Measurements from ENCODE around the gene DEPDC1B.

Gene DEPDC1B

GRCh38 chr5:60687927-60688720 is 11.8 kb downstream of the DEPDC1B start:
- TF ChIP-seq GLIS3 (CRISPR knock-in tag; IDR thresholded peaks at IDR 0.05) (no peak), PPARA (CRISPR knock-in tag; IDR thresholded peaks at IDR 0.05; ENCODE audit: borderline replicate concordance) (no peak), ZFP3 (CRISPR knock-in tag; IDR thresholded peaks at IDR 0.05) (0 out of 2 replicates have a peak, but pooled peaks have one; percentile 29), TCF4 (CRISPR knock-in tag; IDR thresholded peaks at IDR 0.05; ENCODE audit: borderline replicate concordance) (no peak), BACH2 (CRISPR knock-in tag; IDR thresholded peaks at IDR 0.05; ENCODE audit: borderline replicate concordance) (no peak), CREB5 (CRISPR knock-in tag; IDR thresholded peaks at IDR 0.05; ENCODE audit: low read depth) (no peak), ZNF70 (CRISPR knock-in tag; IDR thresholded peaks at IDR 0.05) (no peak), RARB (CRISPR knock-in tag; IDR thresholded peaks at IDR 0.05) (no peak), SNAI2 (CRISPR knock-in tag; IDR thresholded peaks at IDR 0.05) (no peak), ZNF8 (CRISPR knock-in tag; IDR thresholded peaks at IDR 0.05) (no peak), ESRRG (CRISPR knock-in tag; IDR thresholded peaks at IDR 0.05) (no peak), ISL1 (CRISPR knock-in tag; IDR thresholded peaks at IDR 0.05) (0 out of 2 replicates have a peak, but pooled peaks have one; percentile 22), CSDC2 (CRISPR knock-in tag; IDR thresholded peaks at IDR 0.05) (no peak)
- ATAC-seq: peak; percentile 100

GRCh38 chr5:60686157-60686556 is 13.8 kb downstream of the DEPDC1B start:
- no peak for ATAC-seq
- TF ChIP-seq ZNF70 (CRISPR knock-in tag; IDR thresholded peaks at IDR 0.05): no peak
- no peak for TF ChIP-seq TCF4 (CRISPR knock-in tag; IDR thresholded peaks at IDR 0.05; ENCODE audit: borderline replicate concordance)
- TF ChIP-seq TSHZ2 (CRISPR knock-in tag; IDR thresholded peaks at IDR 0.05): no peak
- TF ChIP-seq OSR1 (CRISPR knock-in tag; IDR thresholded peaks at IDR 0.05): no peak
- TF ChIP-seq PATZ1 (CRISPR knock-in tag; IDR thresholded peaks at IDR 0.05; ENCODE audit: borderline replicate concordance): no peak
- TF ChIP-seq BACH2 (CRISPR knock-in tag; IDR thresholded peaks at IDR 0.05; ENCODE audit: borderline replicate concordance): no peak
- TF ChIP-seq ARNTL (CRISPR knock-in tag; IDR thresholded peaks at IDR 0.05; ENCODE audit: borderline replicate concordance, low read depth): no peak
- TF ChIP-seq TOX (CRISPR knock-in tag; IDR thresholded peaks at IDR 0.05; ENCODE audit: borderline replicate concordance): no peak
- no peak for TF ChIP-seq POU6F1 (CRISPR knock-in tag; IDR thresholded peaks at IDR 0.05; ENCODE audit: borderline replicate concordance, low read depth)
- TF ChIP-seq ZNF565 (CRISPR knock-in tag; conservative IDR thresholded peaks at IDR 0.05; ENCODE audit: low read depth): no peak

- TF ChIP-seq ISL1 (CRISPR knock-in tag; IDR thresholded peaks at IDR 0.05) (no peak), PPARA (CRISPR knock-in tag; IDR thresholded peaks at IDR 0.05; ENCODE audit: borderline replicate concordance) (no peak), ZC3H10 (CRISPR knock-in tag; IDR thresholded peaks at IDR 0.05) (no peak), ZNF70 (CRISPR knock-in tag; IDR thresholded peaks at IDR 0.05) (no peak), TCF4 (CRISPR knock-in tag; IDR thresholded peaks at IDR 0.05; ENCODE audit: borderline replicate concordance) (no peak), GLIS3 (CRISPR knock-in tag; IDR thresholded peaks at IDR 0.05) (no peak), ZFP3 (CRISPR knock-in tag; IDR thresholded peaks at IDR 0.05) (no peak), POU6F1 (CRISPR knock-in tag; IDR thresholded peaks at IDR 0.05; ENCODE audit: borderline replicate concordance, low read depth) (no peak), CSDC2 (CRISPR knock-in tag; IDR thresholded peaks at IDR 0.05) (no peak), ZNF565 (CRISPR knock-in tag; conservative IDR thresholded peaks at IDR 0.05; ENCODE audit: low read depth) (no peak), ZNF8 (CRISPR knock-in tag; IDR thresholded peaks at IDR 0.05) (no peak), ZFP30 (CRISPR knock-in tag; IDR thresholded peaks at IDR 0.05) (no peak), RARB (CRISPR knock-in tag; IDR thresholded peaks at IDR 0.05) (no peak), TOX (CRISPR knock-in tag; IDR thresholded peaks at IDR 0.05; ENCODE audit: borderline replicate concordance) (no peak), SNAI2 (CRISPR knock-in tag; IDR thresholded peaks at IDR 0.05) (no peak), BACH2 (CRISPR knock-in tag; IDR thresholded peaks at IDR 0.05; ENCODE audit: borderline replicate concordance) (no peak)
These were observed 14.3 kb downstream of the DEPDC1B start for GRCh38 chr5:60685700-60686099.

More at GRCh38 chr5:60685700-60686099, 14.3 kb downstream of the DEPDC1B start:
- ATAC-seq: no peak

Measured in SK-N-SH treated with all-trans-retinoic acid at 6 μM for 48 hours (cell line).